SK-N-MC (cell line): ENCODE data around the gene ZNF175.

Experiments used
- EZH2 ChIP-seq: fragments of 200-600 bp; sonication (generic); IDR thresholded peaks from one replicate; pipeline ENCODE4 v1.6.1; 2017; ENCODE audit warnings: antibody characterized with exemption
- POLR2AphosphoS5 ChIP-seq: IDR thresholded peaks from 2 replicates; pipeline ENCODE4 v1.6.1; 2012; ENCODE audit warnings: mild to moderate bottlenecking, low read depth, low read length, borderline replicate concordance

- TF ChIP-seq POLR2AphosphoS5 (no peak), EZH2 (no peak)
Observed at GRCh38 chr19:51607920-51608562, 37.0 kb downstream of the ZNF175 start.
